ENCODE data around the gene GSDME.

GSDME gene

DNA sequence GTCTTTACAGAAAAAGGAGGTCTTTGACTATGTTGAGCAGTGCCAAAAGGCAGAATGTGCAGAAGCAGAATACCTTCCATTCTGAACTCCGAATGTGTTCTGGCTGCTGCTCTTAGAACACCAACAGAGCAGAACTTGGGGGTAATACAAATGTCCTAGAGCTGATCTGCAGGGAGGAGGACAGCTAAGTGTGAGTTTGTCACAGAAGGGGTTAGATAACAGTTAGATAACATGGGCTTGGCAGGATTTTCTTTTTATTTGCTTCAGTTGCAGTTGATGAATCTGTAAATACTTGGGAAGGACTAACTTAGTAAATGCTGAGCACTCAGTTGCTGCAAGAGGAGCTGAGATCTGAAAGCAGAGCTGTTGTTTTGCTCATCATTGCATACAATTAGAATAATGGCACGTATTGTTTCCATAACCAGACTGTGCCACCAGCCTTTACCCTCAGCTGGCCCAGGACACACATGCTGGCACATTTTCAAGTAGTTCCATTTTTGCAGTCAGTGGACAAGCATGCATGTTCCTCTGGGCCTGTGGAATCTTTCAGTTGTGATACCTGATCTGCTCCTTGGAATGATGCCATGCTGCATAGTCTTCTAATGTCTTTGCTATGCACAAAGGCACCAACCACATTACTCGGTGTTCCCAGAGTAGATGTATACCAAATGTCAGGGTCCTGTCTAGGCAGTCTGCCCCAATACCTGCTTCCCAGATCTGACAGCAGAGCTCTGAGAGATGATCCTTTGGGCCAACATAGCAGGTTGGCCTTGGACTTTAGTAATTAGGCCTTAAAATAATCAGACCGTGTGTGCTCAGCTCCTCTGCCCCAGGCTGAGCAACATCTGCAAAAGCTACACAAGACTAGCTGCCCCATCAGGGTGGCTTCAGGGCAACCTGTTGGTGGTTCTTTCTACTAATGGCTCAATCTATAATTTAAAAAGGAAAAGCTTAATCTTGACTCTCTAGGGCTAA lies 55.7 kb downstream of the GSDME start:
- DNase-seq, result no peak

GRCh38 chr7:24700521-24701260 lies 56.6 kb downstream of the GSDME start:
- no peak for DNase-seq

DNA sequence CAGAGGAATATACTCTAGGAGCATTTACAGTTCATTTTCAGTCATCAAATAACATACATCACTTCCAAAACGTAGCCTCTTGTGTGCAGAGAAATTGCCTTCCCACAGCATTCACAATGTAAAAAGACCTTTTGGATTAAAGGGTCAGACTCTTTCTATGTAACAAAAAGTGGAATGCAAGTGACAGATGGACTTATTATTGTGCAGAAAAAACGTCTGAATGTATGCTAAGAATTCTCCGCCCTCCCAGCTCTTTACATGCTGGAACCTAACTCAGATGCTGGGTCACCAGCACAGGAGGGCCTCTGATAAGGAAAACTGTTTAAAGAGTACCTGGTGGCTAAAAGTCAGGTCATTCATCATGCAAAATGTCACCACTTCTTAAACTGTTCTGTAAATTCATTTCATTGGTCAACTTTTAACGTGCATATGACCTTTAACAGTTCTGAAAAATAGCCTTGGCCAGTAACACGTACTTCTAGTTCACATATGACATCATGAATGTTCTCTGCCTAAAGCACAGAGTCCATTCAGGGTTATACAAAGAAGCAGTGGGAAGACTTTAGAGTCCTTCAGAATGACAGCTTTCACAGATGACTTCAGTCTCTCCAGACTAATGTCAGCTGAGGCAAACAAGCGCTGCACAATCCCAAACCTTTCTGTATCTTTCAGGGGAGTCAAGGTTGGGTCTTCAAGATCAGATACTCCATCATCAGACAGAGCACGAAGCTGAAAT lies 58.6 kb downstream of the GSDME start:
- no peak for DNase-seq

GRCh38 chr7:24697416-24697815 lies 59.8 kb downstream of the GSDME start:
- no peak for DNase-seq

- DNase-seq, result no peak
Measured at GRCh38 chr7:24692592-24692991, 64.7 kb downstream of the GSDME start.

DNA sequence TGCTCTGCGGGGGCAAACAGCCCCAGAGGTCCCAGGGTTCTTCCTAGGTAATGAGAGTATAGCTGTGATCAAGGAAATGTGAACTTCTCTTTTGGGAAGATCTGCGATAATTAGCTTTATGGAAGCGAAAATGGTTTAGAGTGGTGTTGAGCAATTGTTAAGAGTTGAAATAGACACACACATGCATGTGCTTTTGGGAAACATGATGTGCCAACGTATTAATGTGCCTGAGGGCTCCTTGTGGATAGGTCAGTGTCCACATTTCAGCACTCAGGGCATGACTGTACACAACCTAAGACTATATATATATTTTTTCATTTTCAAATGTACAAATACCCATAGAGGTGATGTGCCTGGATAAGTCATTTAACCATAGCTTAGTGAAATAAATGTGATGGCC lies 67.0 kb downstream of the GSDME start:
- no peak for DNase-seq

DNA sequence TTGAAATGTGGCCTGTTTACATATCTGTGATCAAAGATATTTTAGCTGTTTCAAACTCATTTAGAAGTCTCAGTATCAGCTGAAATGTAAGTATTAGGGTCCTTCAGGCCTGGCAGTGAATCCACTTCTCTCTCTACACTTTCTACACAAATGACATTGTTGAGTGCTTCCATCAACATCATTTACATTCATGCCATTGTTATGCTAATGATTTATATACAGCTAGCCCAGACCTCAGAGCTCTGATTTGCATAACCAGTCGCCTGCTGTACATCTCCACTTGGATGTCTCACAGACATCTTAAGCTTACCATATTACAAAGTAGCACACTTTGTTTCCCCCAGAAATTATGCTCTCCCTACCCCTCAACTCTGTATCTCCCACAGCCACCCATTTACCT lies 71.6 kb downstream of the GSDME start:
- no peak for DNase-seq

DNA sequence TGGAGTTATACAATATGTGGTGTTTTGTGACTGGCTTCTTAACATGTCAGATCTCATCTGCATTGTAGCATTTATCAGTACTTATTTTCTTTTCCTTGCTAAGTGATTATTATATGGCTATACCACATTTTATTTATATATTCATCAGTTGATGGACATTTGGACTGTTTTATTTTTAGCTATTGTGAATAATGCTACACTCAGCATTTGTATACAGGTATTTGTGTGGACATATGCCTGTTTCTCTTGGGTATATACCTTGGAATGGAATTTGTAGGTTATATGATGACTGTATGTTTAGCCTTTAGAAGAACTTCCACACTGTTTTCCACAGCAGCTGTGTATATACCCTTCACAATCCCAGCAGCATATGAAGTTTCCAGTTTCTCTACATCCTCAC lies 86.5 kb downstream of the GSDME start:
- DNase-seq, result no peak

DNA sequence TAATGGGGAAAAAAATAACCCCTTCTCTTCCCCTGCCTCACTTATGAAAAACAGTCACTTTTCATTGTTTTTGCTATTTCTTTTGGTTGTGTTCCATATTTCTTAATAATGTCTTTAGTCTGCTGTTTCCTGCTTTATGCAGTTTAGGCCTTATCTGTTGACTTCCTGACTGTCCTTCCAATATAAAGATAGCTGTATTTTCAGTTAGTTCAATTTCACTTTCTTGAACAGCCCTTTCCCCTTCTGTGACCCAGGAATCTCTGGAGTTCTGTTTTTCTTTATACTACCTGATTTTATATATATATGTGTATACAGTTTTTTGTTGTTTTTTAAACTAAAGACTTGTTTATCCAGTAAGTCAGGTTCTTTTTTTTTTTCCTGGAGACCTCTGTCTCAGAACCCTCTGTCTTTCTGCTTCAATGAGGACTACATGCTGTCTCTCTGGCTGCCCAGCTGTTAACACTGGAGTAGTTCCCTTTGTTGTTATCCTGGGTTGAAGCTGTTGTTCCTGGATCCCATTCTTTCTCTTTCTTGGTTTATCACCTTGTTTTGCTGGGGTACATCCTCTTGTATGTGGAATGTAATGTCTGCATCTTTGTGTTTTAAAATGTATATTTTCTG lies 87.2 kb downstream of the GSDME start:
- no peak for DNase-seq

DNA sequence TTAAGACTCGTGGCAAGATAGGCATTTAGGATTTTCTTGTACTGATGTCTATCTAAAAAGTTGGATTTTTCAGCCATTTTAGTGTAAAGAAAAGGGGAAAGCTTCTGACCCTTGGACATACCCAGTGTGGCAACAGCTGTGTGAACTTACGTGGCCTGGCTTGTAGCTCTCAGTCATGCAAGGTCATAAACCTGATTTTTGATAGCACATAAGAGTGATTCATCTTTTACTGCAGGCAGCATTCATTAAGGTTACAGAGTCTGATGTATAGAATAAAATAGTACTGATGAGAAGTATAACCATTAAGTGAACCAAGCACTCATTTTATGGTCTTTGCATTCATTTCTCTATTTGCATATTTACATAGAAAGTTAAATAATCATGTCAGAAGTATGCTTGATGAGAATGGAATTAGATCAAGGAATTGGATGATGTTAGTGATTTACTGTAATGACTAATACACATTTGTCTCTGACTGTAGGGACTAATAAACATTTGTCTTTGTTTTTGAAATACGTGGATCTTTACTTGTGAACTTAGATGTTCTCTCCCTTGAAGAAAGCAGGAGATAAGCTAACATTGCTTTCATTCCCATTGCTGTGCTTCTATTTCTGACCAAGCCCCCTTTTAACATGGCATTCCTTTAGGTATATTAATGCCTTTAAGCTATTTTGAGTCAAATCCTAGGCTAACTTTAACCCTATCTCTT lies 88.2 kb downstream of the GSDME start:
- no peak for DNase-seq

DNA sequence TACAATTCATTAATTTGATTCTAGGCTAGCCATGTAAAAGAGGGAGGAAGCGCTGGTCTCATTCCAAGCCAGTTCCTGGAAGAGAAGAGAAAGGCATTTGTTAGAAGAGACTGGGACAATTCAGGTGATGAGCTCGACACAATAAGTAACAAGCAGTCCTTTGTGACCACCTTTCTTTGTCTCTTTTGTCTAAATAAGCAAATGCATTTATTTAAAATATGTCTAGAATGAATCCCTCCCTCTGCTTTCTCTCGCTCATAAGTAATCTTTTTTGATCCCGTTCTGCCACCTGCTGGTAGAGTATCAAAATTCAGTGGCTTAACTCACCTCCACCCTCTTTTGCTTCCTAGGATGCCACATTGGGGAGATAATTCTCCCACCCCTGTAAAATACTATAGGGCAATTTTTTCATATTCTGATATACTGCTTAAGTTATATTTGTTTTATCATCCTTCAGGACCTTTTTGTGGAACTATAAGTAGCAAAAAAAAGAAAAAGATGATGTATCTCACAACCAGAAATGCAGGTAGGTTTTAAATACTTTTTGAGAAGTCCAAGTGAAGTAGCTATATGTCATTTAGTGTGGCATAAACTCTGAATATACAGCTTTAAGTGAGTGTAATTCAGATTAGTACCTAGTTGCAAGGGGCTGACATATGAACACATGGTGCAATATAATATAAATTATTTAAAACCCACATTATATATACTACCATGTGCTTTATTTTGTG lies 91.5 kb downstream of the GSDME start:
- peak; percentile 46 for DNase-seq

GRCh38 chr7:24660546-24660945 lies 96.7 kb downstream of the GSDME start:
- no peak for DNase-seq

DNA sequence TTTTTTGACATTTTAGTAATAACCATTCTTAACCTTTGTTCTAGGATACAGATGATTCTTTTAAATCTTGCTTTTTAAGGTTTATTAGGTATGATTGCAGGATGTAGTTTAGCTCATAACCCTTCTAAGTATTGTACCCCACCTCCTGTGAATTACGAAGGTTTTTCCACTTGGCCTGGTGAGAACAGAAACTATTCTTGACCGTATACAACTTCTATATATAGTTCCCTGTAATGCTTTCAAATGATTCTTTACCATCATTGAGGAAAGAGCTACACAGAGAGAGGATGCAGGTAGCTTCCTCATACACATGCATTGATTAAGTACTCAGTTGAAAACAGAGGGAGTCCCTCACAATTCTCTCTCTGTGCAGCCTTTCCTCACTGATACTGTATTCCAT lies 97.8 kb downstream of the GSDME start:
- no peak for DNase-seq

DNA sequence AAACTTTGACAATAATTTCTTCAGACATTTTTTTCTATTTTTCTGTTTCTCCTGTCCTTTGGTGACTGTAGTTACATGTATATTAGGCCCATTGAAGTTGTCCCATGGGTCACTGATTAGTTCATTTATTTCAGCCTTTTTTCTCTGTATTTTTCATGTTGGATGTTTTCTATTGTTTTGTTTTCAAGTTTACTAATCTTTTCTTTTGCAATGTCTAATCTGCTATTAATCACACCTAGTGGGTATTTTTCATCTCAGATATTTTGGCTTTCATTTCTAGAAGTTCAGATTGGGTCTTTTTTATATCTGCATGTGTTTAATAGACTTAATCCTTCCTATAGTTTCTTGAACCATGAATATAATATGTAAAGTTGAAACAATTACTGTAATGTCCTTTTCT lies 99.3 kb downstream of the GSDME start:
- DNase-seq, result no peak

DNA sequence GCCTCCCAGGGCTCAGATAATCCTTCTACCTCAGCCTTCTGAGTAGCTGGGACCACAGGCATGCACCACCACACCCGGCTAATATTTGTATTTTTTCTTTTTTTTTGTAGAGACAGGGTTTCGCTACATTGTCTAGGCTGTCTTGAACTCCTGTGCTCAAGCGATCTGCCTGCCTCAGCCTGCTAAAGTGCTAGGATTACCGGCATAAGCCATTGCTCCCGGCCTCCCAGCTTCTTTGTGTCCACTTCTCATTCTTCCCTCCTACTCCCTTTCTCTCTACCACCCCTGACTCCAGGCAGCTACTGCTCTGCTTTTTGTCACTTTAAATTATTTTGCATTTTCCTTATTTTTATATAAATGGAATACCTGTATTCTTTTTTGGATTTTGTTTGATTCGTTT lies 100.7 kb downstream of the GSDME start:
- DNase-seq, result no peak

DNA sequence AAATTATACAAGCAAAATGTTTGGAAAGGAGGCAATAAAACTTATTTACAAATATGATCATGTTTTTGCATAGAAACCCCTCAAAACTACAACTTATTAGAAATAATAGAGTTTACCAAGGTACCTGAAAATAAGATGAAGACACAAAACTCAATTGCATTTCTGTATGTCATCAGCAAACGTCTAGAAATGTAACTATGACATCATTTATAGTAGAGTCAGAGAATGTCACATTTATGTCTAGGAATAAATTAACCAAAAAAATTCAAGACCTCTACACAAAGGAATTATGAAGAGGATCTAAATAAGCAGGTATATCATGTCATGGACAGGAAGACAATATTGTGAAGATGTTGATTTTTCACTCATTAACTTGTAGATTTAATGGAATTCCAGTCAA lies 103.0 kb downstream of the GSDME start:
- no peak for DNase-seq

DNA sequence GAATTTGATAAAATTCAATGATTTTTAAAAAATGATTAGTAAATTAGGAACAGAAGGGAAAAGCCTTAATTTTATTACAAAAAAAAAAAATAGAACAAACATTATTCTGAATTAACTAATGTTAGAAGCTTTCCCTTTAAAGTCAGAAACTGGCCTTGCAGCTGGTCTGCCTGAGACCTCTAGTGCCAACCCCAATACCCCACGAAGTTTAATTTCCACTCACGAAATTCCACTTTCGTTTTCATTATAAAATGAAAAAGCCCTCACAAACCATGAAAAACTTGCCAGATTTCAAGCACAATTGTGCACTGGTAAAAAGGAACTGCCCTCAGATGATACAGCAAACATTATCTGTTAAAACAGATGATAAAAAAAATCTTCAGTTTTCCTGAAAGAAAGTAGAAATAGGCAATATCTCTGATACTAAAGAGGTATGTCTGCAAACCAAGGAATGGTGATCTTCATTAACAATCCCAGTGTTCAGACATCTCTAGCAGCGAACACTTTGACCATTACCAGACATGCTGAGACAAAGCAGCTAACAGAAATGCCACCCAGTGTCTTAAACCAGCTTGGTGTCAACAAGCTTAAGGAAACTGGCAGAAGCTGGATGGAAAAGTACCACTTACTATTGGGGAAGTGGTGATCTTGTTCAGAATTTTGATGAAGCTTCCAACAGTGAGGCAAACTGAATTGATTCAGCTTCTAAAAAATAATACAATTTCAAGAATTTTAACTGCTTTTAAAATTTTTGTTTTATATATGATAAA lies 103.8 kb downstream of the GSDME start:
- no peak for DNase-seq

- DNase-seq, result no peak
Measured at GRCh38 chr7:24652251-24652939, 104.9 kb downstream of the GSDME start.
